ENCODE results near the gene PCNP.
"Not testable (repeated sequence)": the region's sequence is repeated elsewhere in the genome, so short reads cannot be mapped to it uniquely, and the experiment has no call there.

Gene PCNP

GRCh38 chr3:101567528-101568317 lies 6.3 kb upstream of the PCNP start:
- no peak for DNase-seq

- no peak for DNase-seq
Observed at GRCh38 chr3:101571028-101571895, 2.7 kb upstream of the PCNP start.

GRCh38 chr3:101574388-101575112 lies 570 bp downstream of the PCNP start:
- DNase-seq: peak; percentile 42

- no peak for DNase-seq
Observed at GRCh38 chr3:101577286-101577685, 3.3 kb downstream of the PCNP start.

- DNase-seq: no peak
Observed at GRCh38 chr3:101588616-101589015, 14.6 kb downstream of the PCNP start.

- DNase-seq: no peak
Observed at GRCh38 chr3:101591071-101591470, 17.1 kb downstream of the PCNP start.

- DNase-seq: no peak
Observed at GRCh38 chr3:101602731-101603130, 28.8 kb downstream of the PCNP start.

- DNase-seq: no peak
Observed at GRCh38 chr3:101603184-101603583, 29.2 kb downstream of the PCNP start.

- DNase-seq: not testable (repeated sequence)
Observed at GRCh38 chr3:101605398-101605797, 31.4 kb downstream of the PCNP start.

GRCh38 chr3:101611023-101611422 lies 37.0 kb downstream of the PCNP start:
- DNase-seq: no peak

- not testable (repeated sequence) for DNase-seq
Observed at GRCh38 chr3:101613014-101613413, 39.0 kb downstream of the PCNP start.

GRCh38 chr3:101615525-101615924 lies 41.5 kb downstream of the PCNP start:
- DNase-seq: no peak

GRCh38 chr3:101617478-101617877 lies 43.5 kb downstream of the PCNP start:
- DNase-seq: no peak

GRCh38 chr3:101618726-101619125 lies 44.7 kb downstream of the PCNP start:
- DNase-seq: no peak

- DNase-seq: no peak
Observed at GRCh38 chr3:101619734-101620133, 45.8 kb downstream of the PCNP start.

- no peak for DNase-seq
Observed at GRCh38 chr3:101623656-101624055, 49.7 kb downstream of the PCNP start.

- no peak for DNase-seq
Observed at GRCh38 chr3:101624857-101625256, 50.9 kb downstream of the PCNP start.

- DNase-seq: no peak
Observed at GRCh38 chr3:101625879-101626278, 51.9 kb downstream of the PCNP start.

- DNase-seq: no peak
Observed at GRCh38 chr3:101629219-101629618, 55.2 kb downstream of the PCNP start.

- no peak for DNase-seq
Observed at GRCh38 chr3:101631098-101631796, 57.3 kb downstream of the PCNP start.

- DNase-seq: not testable (repeated sequence)
Observed at GRCh38 chr3:101631959-101632358, 58.0 kb downstream of the PCNP start.

GRCh38 chr3:101632586-101632985 lies 58.6 kb downstream of the PCNP start:
- DNase-seq: no peak
